Gastroesophageal sphincter (tissue), 3 donors: ENCODE data around the gene ADGRD2.

ENCODE experiments used
- EP300 ChIP-seq: sonication (generic); formaldehyde crosslinking; IDR thresholded peaks from one replicate; pipeline ENCODE4 v1.6.1; 2017; ENCODE audit warnings: antibody characterized with exemption, mild to moderate bottlenecking
- POLR2A ChIP-seq, 2 donors: fragments of 450-650 bp; IDR thresholded peaks; one replicate each; pipeline ENCODE4 v1.6.1; 2017; ENCODE audit warnings: antibody characterized with exemption in 2 of 2, mild to moderate bottlenecking in 2 of 2, moderate library complexity in 1 of 2
- POLR2AphosphoS5 ChIP-seq: sonication (generic); formaldehyde crosslinking; IDR thresholded peaks from one replicate; pipeline ENCODE4 v1.6.1; 2017; ENCODE audit warnings: antibody characterized with exemption
- TF ChIP-seq, protein P1 (sequence below), 4 experiments: fragments of 200-600 bp in 2 of 4; fragments of 450-650 bp in 2 of 4; sonication (generic) in 1 of 4; IDR thresholded peaks; one replicate each; pipeline ENCODE4 v1.5.1; 2017 to 2019; ENCODE audit warnings: antibody characterized with exemption in 4 of 4, mild to moderate bottlenecking in 2 of 4, moderate library complexity in 2 of 4

DNA sequence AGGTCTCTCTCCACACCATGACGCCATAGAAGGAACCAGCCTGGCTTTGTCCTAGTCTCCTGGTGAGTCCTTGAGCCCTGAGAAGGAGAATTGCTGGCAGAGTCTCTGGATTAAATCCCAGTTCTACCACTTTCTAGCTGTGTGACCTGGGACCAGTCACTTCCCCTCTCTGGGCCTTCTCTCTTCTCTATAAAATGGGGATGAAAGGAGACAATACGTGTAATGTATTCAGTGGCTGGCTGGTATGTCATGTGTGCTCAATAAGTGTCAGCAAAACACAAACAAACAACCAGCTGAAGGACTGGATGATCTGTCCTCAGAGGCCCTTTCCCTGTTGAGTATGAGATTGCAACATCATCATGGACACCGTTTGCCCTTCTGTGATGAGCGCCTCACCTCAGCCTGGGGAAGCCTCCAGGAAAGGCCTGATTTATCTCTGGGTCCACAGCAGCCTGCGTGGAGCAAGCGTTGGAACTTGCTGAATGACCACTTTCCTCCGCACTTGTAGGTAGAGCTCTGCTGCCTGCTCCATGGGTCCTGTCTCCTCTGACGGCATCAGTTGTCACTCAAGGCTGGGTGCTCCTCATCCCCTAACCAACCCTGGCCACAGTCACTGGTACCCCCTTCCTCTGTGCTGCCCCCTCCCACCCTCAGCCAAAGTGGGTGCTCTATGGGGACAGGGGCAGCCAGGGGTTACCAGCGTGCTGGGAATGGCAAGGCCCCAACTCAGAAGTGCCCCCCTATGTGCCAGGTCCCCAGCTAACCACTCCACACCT lies 60.6 kb downstream of the ADGRD2 start:
- no peak for TF ChIP-seq POLR2AphosphoS5
- TF ChIP-seq, protein P1, sequence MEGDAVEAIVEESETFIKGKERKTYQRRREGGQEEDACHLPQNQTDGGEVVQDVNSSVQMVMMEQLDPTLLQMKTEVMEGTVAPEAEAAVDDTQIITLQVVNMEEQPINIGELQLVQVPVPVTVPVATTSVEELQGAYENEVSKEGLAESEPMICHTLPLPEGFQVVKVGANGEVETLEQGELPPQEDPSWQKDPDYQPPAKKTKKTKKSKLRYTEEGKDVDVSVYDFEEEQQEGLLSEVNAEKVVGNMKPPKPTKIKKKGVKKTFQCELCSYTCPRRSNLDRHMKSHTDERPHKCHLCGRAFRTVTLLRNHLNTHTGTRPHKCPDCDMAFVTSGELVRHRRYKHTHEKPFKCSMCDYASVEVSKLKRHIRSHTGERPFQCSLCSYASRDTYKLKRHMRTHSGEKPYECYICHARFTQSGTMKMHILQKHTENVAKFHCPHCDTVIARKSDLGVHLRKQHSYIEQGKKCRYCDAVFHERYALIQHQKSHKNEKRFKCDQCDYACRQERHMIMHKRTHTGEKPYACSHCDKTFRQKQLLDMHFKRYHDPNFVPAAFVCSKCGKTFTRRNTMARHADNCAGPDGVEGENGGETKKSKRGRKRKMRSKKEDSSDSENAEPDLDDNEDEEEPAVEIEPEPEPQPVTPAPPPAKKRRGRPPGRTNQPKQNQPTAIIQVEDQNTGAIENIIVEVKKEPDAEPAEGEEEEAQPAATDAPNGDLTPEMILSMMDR (IDR thresholded peaks at IDR 0.05): no peak
- TF ChIP-seq EP300: no peak
- no peak for TF ChIP-seq POLR2A (IDR thresholded peaks at IDR 0.05)
